Trophoblast cell (in vitro differentiated cells and primary cell): ENCODE measurements around the gene TM2D3.

Experiments used
- DNase-seq, 2 donors: peaks; one replicate each; pipeline ENCODE4 v3.0.0-alpha.2; 2016
- H2AFZ ChIP-seq: 2 replicates; pipeline ENCODE4 v1.6.1; 2013; ENCODE audit warnings: low read length, moderate library complexity, mild to moderate bottlenecking; ENCODE audit not compliant: insufficient read depth, poor library complexity
- H2AK5ac ChIP-seq: 2 replicates; pipeline ENCODE4 v1.6.1; 2013; ENCODE audit warnings: mild to moderate bottlenecking, low read length
- H2BK120ac ChIP-seq: 2 replicates; pipeline ENCODE4 v1.6.1; 2013; ENCODE audit warnings: low read length, mild to moderate bottlenecking, moderate library complexity; ENCODE audit not compliant: insufficient read depth, poor library complexity
- H2BK12ac ChIP-seq: 2 replicates; pipeline ENCODE4 v1.6.1; 2013; ENCODE audit warnings: mild to moderate bottlenecking, low read length, moderate library complexity
- H2BK5ac ChIP-seq: 2 replicates; pipeline ENCODE4 v1.6.1; 2013; ENCODE audit warnings: low read length, low read depth, moderate library complexity, mild to moderate bottlenecking; ENCODE audit not compliant: poor library complexity
- H3K14ac ChIP-seq: 2 replicates; pipeline ENCODE4 v1.6.1; 2013; ENCODE audit warnings: mild to moderate bottlenecking, low read length
- H3K18ac ChIP-seq: 2 replicates; pipeline ENCODE4 v1.6.1; 2013; ENCODE audit warnings: mild to moderate bottlenecking, low read length
- H3K23ac ChIP-seq: 2 replicates; pipeline ENCODE4 v1.6.1; 2013; ENCODE audit warnings: low read length
- H3K27ac ChIP-seq: 2 replicates; pipeline ENCODE4 v1.5.1; 2013; ENCODE audit warnings: low read depth, mild to moderate bottlenecking, inconsistent platforms, low read length, moderate library complexity
- H3K27me3 ChIP-seq: 2 replicates; pipeline ENCODE4 v1.6.1; 2013; ENCODE audit warnings: inconsistent platforms, mild to moderate bottlenecking, low read length, moderate library complexity; ENCODE audit not compliant: insufficient read depth
- H3K36me3 ChIP-seq, 2 experiments: 1 replicate in 1 of 2; 2 replicates in 1 of 2; pipeline ENCODE4 v1.6.1; 2013; ENCODE audit warnings: low read length in 2 of 2, mild to moderate bottlenecking in 2 of 2, moderate library complexity in 1 of 2; ENCODE audit not compliant: insufficient read depth in 2 of 2, control insufficient read depth in 1 of 2
- H3K4ac ChIP-seq: 2 replicates; pipeline ENCODE4 v1.6.1; 2013; ENCODE audit warnings: low read depth, mild to moderate bottlenecking, low read length, moderate library complexity
- H3K4me1 ChIP-seq, 2 experiments: 1 replicate in 1 of 2; 2 replicates in 1 of 2; pipeline ENCODE4 v1.6.1; 2013; ENCODE audit warnings: low read length in 2 of 2, mild to moderate bottlenecking in 2 of 2, moderate library complexity in 1 of 2; ENCODE audit not compliant: insufficient read depth in 2 of 2, control insufficient read depth in 1 of 2
- H3K4me2 ChIP-seq: 2 replicates; pipeline ENCODE4 v1.6.1; 2013; ENCODE audit warnings: inconsistent platforms, mild to moderate bottlenecking, low read length, moderate library complexity
- H3K4me3 ChIP-seq: 2 replicates; pipeline ENCODE4 v1.5.1; 2013; ENCODE audit warnings: mild to moderate bottlenecking, low read depth, low read length, inconsistent platforms
- H3K79me1 ChIP-seq: one replicate; pipeline ENCODE4 v1.6.1; 2013; ENCODE audit warnings: low read length
- H3K79me2 ChIP-seq: 2 replicates; pipeline ENCODE4 v1.6.1; 2013; ENCODE audit warnings: low read length, mild to moderate bottlenecking; ENCODE audit not compliant: control insufficient read depth, insufficient read depth, poor library complexity
- H3K9ac ChIP-seq: 2 replicates; pipeline ENCODE4 v1.6.1; 2013; ENCODE audit warnings: mild to moderate bottlenecking, low read length
- H3K9me3 ChIP-seq: 2 replicates; pipeline ENCODE4 v1.6.1; 2013; ENCODE audit warnings: low read depth, mild to moderate bottlenecking, control low read depth, inconsistent platforms, low read length; ENCODE audit not compliant: insufficient read depth
- H4K12ac ChIP-seq: 2 replicates; pipeline ENCODE4 v1.6.1; 2013; ENCODE audit warnings: low read depth, mild to moderate bottlenecking, low read length, moderate library complexity
- H4K8ac ChIP-seq: 2 replicates; pipeline ENCODE4 v1.6.1; 2013; ENCODE audit warnings: low read depth, mild to moderate bottlenecking, low read length, moderate library complexity
- H4K91ac ChIP-seq: one replicate; pipeline ENCODE4 v1.6.1; 2013; ENCODE audit warnings: low read depth, mild to moderate bottlenecking, low read length, moderate library complexity
- WGBS: extraction: QIAGEN DNeasy Blood & Tissue Kit; methylation state at CpG from one replicate; pipeline ENCODE4 v1.1.7; 2013; ENCODE audit warnings: missing lambda C conversion rate; ENCODE audit not compliant: insufficient read length, insufficient coverage; ENCODE audit errors: extremely low coverage; 5-methylcytosine and 5-hydroxymethylcytosine counted together

TM2D3 gene

GRCh38 chr15:101614001-101614585, 38.1 kb downstream of the TM2D3 start:
- Histone ChIP-seq H3K79me2 (no peaks in the 10 kb centered on the region), H2AFZ (no peak overlapping the region), H3K4ac (no peak overlapping the region), H4K8ac (no peak overlapping the region), H3K4me3 (no peak overlapping the region), H3K4me1 (peaks cover 3 to 4% of the 10 kb centered on the region in 2 experiments), H3K4me2 (no peak overlapping the region), H2AK5ac (no peak overlapping the region), H3K9me3 (no peaks in the 10 kb centered on the region), H3K79me1 (no peaks in the 10 kb centered on the region), H4K91ac (no peak overlapping the region), H3K36me3 (no peaks in the 10 kb centered on the region), H4K12ac (no peak overlapping the region), H3K27me3 (no peaks in the 10 kb centered on the region), H2BK12ac (no peak overlapping the region), H2BK5ac (no peak overlapping the region), H3K9ac (no peak overlapping the region), H3K27ac (no peak overlapping the region), H3K23ac (no peak overlapping the region), H2BK120ac (no peak overlapping the region), H3K18ac (no peak overlapping the region), H3K14ac (no peak overlapping the region)
- no CpG with 5 or more reads among the region's 14 CpGs for WGBS
- DNase-seq: no peak

GRCh38 chr15:101613130-101614000, 38.8 kb downstream of the TM2D3 start:
- Histone ChIP-seq H4K8ac (no peak overlapping the region), H3K4me1 (peaks cover 3 to 4% of the 10 kb centered on the region in 2 experiments), H3K79me1 (no peaks in the 10 kb centered on the region), H4K12ac (no peak overlapping the region), H3K9me3 (no peaks in the 10 kb centered on the region), H2AK5ac (no peak overlapping the region), H3K4me2 (no peak overlapping the region), H2AFZ (no peak overlapping the region), H3K9ac (no peak overlapping the region), H4K91ac (no peak overlapping the region), H3K27me3 (no peaks in the 10 kb centered on the region), H3K27ac (no peak overlapping the region), H3K36me3 (no peaks in the 10 kb centered on the region), H3K23ac (no peak overlapping the region), H3K4me3 (no peak overlapping the region), H2BK120ac (no peak overlapping the region), H3K18ac (no peak overlapping the region), H2BK12ac (no peak overlapping the region), H2BK5ac (no peak overlapping the region), H3K14ac (no peak overlapping the region), H3K79me2 (no peaks in the 10 kb centered on the region), H3K4ac (no peak overlapping the region)
- WGBS: no CpG with 5 or more reads among the region's 20 CpGs
- DNase-seq: peak; percentile 5 to 8

- Histone ChIP-seq H3K18ac (no peak overlapping the region), H2BK120ac (no peak overlapping the region), H3K79me1 (no peaks in the 10 kb centered on the region), H3K23ac (no peak overlapping the region), H2BK12ac (no peak overlapping the region), H4K8ac (no peak overlapping the region), H3K4me3 (no peak overlapping the region), H4K91ac (no peak overlapping the region), H3K9me3 (no peaks in the 10 kb centered on the region), H3K14ac (no peak overlapping the region), H4K12ac (no peak overlapping the region), H2AK5ac (no peak overlapping the region), H3K4me2 (no peak overlapping the region), H3K4me1 (peaks cover 3 to 4% of the 10 kb centered on the region in 2 experiments), H3K79me2 (no peaks in the 10 kb centered on the region), H3K27ac (no peak overlapping the region), H2BK5ac (no peak overlapping the region), H3K36me3 (no peaks in the 10 kb centered on the region), H3K27me3 (no peaks in the 10 kb centered on the region), H3K4ac (no peak overlapping the region), H2AFZ (no peak overlapping the region), H3K9ac (no peak overlapping the region)
- no CpG with 5 or more reads among the region's 11 CpGs for WGBS
- DNase-seq: no peak
Measured at GRCh38 chr15:101612676-101613075, 39.5 kb downstream of the TM2D3 start.

- Histone ChIP-seq H3K4me3 (no peak overlapping the region), H3K27ac (no peak overlapping the region), H3K79me2 (no peaks in the 10 kb centered on the region), H3K36me3 (no peaks in the 10 kb centered on the region), H2AFZ (no peak overlapping the region), H3K14ac (no peak overlapping the region), H3K4ac (no peak overlapping the region), H3K79me1 (no peaks in the 10 kb centered on the region), H4K91ac (no peak overlapping the region), H2BK5ac (no peak overlapping the region), H3K4me1 (peaks cover 3 to 4% of the 10 kb centered on the region in 2 experiments), H4K8ac (no peak overlapping the region), H4K12ac (no peak overlapping the region), H3K9me3 (peaks cover under 1% of the 10 kb centered on the region), H3K27me3 (no peaks in the 10 kb centered on the region), H3K18ac (no peak overlapping the region), H2BK12ac (no peak overlapping the region), H2AK5ac (no peak overlapping the region), H3K9ac (no peak overlapping the region), H2BK120ac (no peak overlapping the region), H3K4me2 (no peak overlapping the region), H3K23ac (no peak overlapping the region)
- no peak for DNase-seq
- WGBS: no CpG with 5 or more reads among the region's 10 CpGs
Measured at GRCh38 chr15:101611580-101612299, 40.4 kb downstream of the TM2D3 start.
